K562 (cell line): ENCODE results near the gene SND1. TPM values are rescaled to one million over a fixed set of nuclear protein-coding genes. Genes with fewer than 3 reads are reported as not detected.

Experiments used
- ATAC-seq: fragments of 200-7000 bp; cut with Tn5 transposase; 3 replicates; pipeline ENCODE4 v1.9.1; 2020; ENCODE audit warnings: moderate library complexity
- BruUV-seq: library from RNA; stranded (reverse); fragments of 400-500 nt; replicated peaks from 2 replicates; lab custom pipeline; 2021; lab: Mats Ljungman, UMichigan
- CTCF ChIA-PET: fragments of 300-600 bp; formaldehyde crosslinking; extraction: SDS; loops from one replicate; lab custom pipeline; 2021; ENCODE audit warnings: low intra/inter-chr PET ratio; lab: Yijun Ruan, JAX
- POLR2A ChIA-PET: fragments of 300-600, 350-650 bp; sonication (Branson Sonifier 250); formaldehyde crosslinking; extraction: SDS; loops from one replicate; lab custom pipeline; 2021; ENCODE audit warnings: antibody characterized with exemption, inconsistent platforms; lab: Yijun Ruan, JAX
- DNase-seq, 4 experiments: peaks; one replicate each; pipeline versions ENCODE4 v3.0.0 to v3.0.0-alpha.2; 2011 to 2018; ENCODE audit warnings: low spot score in 3 of 4, mixed read lengths in 3 of 4; ENCODE audit errors: extremely low read depth in 1 of 4
- FAIRE-seq: peaks from 2 replicates; lab custom pipeline; 2011; peaks lifted over from hg19 to GRCh38; lab: Jason Lieb, UNC
- H2AFZ ChIP-seq: 2 replicates; pipeline ENCODE4 v1.6.0; 2011; ENCODE audit warnings: low read depth, low read length, control low read depth, inconsistent platforms
- H3K27ac ChIP-seq: fragments of 200-600 bp; 3 replicates; pipeline ENCODE4 v1.8.0; 2011; ENCODE audit warnings: low read depth, mild to moderate bottlenecking, control low read depth, inconsistent platforms, low read length, moderate library complexity, mixed read lengths; ENCODE audit errors: extremely low read depth
- H3K27me3 ChIP-seq, 2 experiments: fragments of 300-600 bp in 1 of 2; 2 replicates in 1 of 2; 3 replicates in 1 of 2; pipeline versions ENCODE4 v1.6.0 to v1.8.0; 2011; ENCODE audit warnings: inconsistent platforms in 2 of 2, low read length in 2 of 2, mild to moderate bottlenecking in 1 of 2, mixed read lengths in 1 of 2, moderate library complexity in 1 of 2; ENCODE audit not compliant: control insufficient read depth in 2 of 2, insufficient read depth in 2 of 2
- H3K36me3 ChIP-seq: fragments of 300-600 bp; 3 replicates; pipeline ENCODE4 v1.8.0; 2011; ENCODE audit warnings: mild to moderate bottlenecking, low read length, inconsistent platforms; ENCODE audit not compliant: control insufficient read depth, insufficient read depth
- H3K4me1 ChIP-seq, 2 experiments: fragments of 200-600 bp in 1 of 2; replicated peaks in 1 of 2; 2 replicates in 1 of 2; 3 replicates in 1 of 2; pipeline versions ENCODE4 v1.5.1 to v1.8.0; 2011; ENCODE audit warnings: inconsistent platforms in 2 of 2, low read length in 2 of 2, mild to moderate bottlenecking in 1 of 2, mixed read lengths in 1 of 2, moderate library complexity in 1 of 2; ENCODE audit not compliant: control insufficient read depth in 2 of 2, insufficient read depth in 2 of 2
- H3K4me2 ChIP-seq: 2 replicates; pipeline ENCODE4 v1.6.1; 2011; ENCODE audit warnings: low read length, control low read depth, inconsistent platforms, mixed read lengths; ENCODE audit not compliant: insufficient read depth
- H3K4me3 ChIP-seq: fragments of 200-600 bp; sonication (generic), shearing (Covaris generic); 2 replicates; pipeline ENCODE4 v1.5.1; 2016; ENCODE audit warnings: control low read depth, inconsistent platforms
- H3K79me2 ChIP-seq: fragments of 200-600 bp; 3 replicates; pipeline ENCODE4 v1.8.0; 2011; ENCODE audit warnings: low read length, inconsistent platforms; ENCODE audit not compliant: control insufficient read depth, insufficient read depth
- H3K9ac ChIP-seq, 2 experiments: 2 replicates each; pipeline versions ENCODE4 v1.6.0 to v1.6.1; 2011; ENCODE audit warnings: low read depth in 2 of 2, low read length in 2 of 2, control low read depth in 1 of 2, inconsistent platforms in 1 of 2, mild to moderate bottlenecking in 1 of 2, mixed read lengths in 1 of 2; ENCODE audit not compliant: insufficient read depth in 1 of 2
- H3K9me1 ChIP-seq: one replicate; pipeline ENCODE4 v1.6.0; 2011; ENCODE audit warnings: inconsistent platforms, mild to moderate bottlenecking, low read length, moderate library complexity; ENCODE audit not compliant: control insufficient read depth, insufficient read depth
- H3K9me3 ChIP-seq: replicated peaks from 2 replicates; pipeline ENCODE4 v1.5.1; 2011; ENCODE audit warnings: low read depth, low read length, inconsistent platforms; ENCODE audit not compliant: control insufficient read depth, insufficient read depth
- H4K20me1 ChIP-seq: replicated peaks from 2 replicates; pipeline ENCODE4 v1.6.1; 2011; ENCODE audit warnings: low read length, inconsistent platforms, mixed read lengths; ENCODE audit not compliant: control insufficient read depth, insufficient read depth
- BRD9 ChIP-seq: fragments of 450-650 bp; IDR thresholded peaks from 2 replicates; pipeline ENCODE4 v1.6.1; 2018; ENCODE audit warnings: low read depth; ENCODE audit not compliant: partially characterized antibody
- CHCHD3 ChIP-seq: fragments of 250-450 bp; sonication (Bioruptor Pico); IDR thresholded peaks from 2 replicates; pipeline ENCODE4 v2.1.2; 2022; ENCODE audit warnings: mild to moderate bottlenecking
- FOXM1 ChIP-seq, 2 experiments: fragments of 450-650 bp in 1 of 2; sonication (generic) in 1 of 2; formaldehyde crosslinking in 1 of 2; IDR thresholded peaks; 2 replicates each; pipeline versions ENCODE4 v1.6.1 to v1.9.0; 2017 to 2022; ENCODE audit warnings: low read depth in 2 of 2, mild to moderate bottlenecking in 2 of 2, missing genetic modification reagents in 1 of 2, moderate library complexity in 1 of 2
- GTF2F1 ChIP-seq: IDR thresholded peaks from 2 replicates; pipeline ENCODE4 v1.6.1; 2011; ENCODE audit warnings: low read depth, low read length, improper control_type of control experiment
- HDAC6 ChIP-seq: IDR thresholded peaks from 2 replicates; pipeline ENCODE4 v1.6.1; 2012; ENCODE audit warnings: low read depth, mild to moderate bottlenecking, control low read depth, inconsistent platforms, low read length, moderate library complexity
- HMG20A ChIP-seq: fragments of 450-650 bp; formaldehyde crosslinking; conservative IDR thresholded peaks from 2 replicates; pipeline ENCODE4 v1.4.0; 2020; ENCODE audit warnings: mild to moderate bottlenecking, mixed read lengths
- L3MBTL2 ChIP-seq: fragments of 450-650 bp; IDR thresholded peaks from 2 replicates; pipeline ENCODE4 v1.6.1; 2016; ENCODE audit warnings: mild to moderate bottlenecking, moderate library complexity
- POLR2AphosphoS5 ChIP-seq: IDR thresholded peaks from 2 replicates; pipeline ENCODE4 v1.6.1; 2011; ENCODE audit warnings: mild to moderate bottlenecking, low read depth, low read length, moderate library complexity; ENCODE audit not compliant: control insufficient read depth, insufficient read depth
- RUNX1 ChIP-seq: sonication (generic); IDR thresholded peaks from 2 replicates; pipeline ENCODE4 v1.6.1; 2016; ENCODE audit warnings: antibody characterized with exemption, low read depth
- SETDB1 ChIP-seq: IDR thresholded peaks from one replicate; pipeline ENCODE4 v1.6.1; 2012; ENCODE audit warnings: low read length, control low read depth, inconsistent platforms
- TEAD1 ChIP-seq, 2 experiments: fragments of 450-650 bp in 1 of 2; sonication (generic) in 1 of 2; formaldehyde crosslinking; IDR thresholded peaks; 2 replicates each; pipeline versions ENCODE4 v1.4.0 to v1.8.0; 2020 to 2022; ENCODE audit warnings: mild to moderate bottlenecking in 2 of 2, missing genetic modification reagents in 1 of 2
- XRCC5 ChIP-seq: fragments of 200-400 bp; formaldehyde crosslinking; IDR thresholded peaks from 2 replicates; pipeline ENCODE4 v1.6.1; 2017; ENCODE audit warnings: low read depth, mild to moderate bottlenecking, low read length
- ZNF140 ChIP-seq: fragments of 250-450 bp; sonication (Bioruptor Pico); IDR thresholded peaks from 2 replicates; pipeline ENCODE4 v1.8.0; 2021; ENCODE audit warnings: moderate library complexity, mild to moderate bottlenecking, inconsistent platforms
- WGBS: fragments of 100-300 bp; shearing (Covaris generic); methylation state at CpG from one replicate; pipeline ENCODE4 v1.1.6; 2016; ENCODE audit warnings: low coverage, mixed read lengths; ENCODE audit not compliant: insufficient coverage; ENCODE audit errors: missing lambda C conversion rate; 5-methylcytosine and 5-hydroxymethylcytosine counted together
- in situ Hi-C: fragments of 300-500 bp; cut with MboI; formaldehyde crosslinking; loops from 4 replicates; pipeline ENCODE4 v1.15.0; 2018; ENCODE audit warnings: inconsistent platforms, mixed read lengths
- intact Hi-C: fragments of 100-400 bp; cut with micrococcal nuclease; formaldehyde crosslinking; loops from 2 replicates; pipeline ENCODE4 v1.14.2; 2022
- polyA plus RNA-seq, 8 experiments: library from polyadenylated mRNA; depleted of rRNA in 4 of 8; stranded (reverse) in 5 of 8; unstranded in 3 of 8; fragments of >200 nt; fragmentation: Nextera tagmentation in 2 of 8; fragmentation: Illumina TruSeq in 1 of 8; extraction: Ambion mirVana in 2 of 8; extraction: Trizol in 1 of 8; gene quantifications; 2 replicates each; pipeline versions ENCODE4 v1.2.1 to v1.2.3, GENCODE V29; 2011 to 2014; ENCODE audit warnings: inconsistent platforms in 1 of 8, missing spikeins in 1 of 8
- total RNA-seq, 7 experiments: library from RNA; depleted of rRNA in 6 of 7; stranded (reverse); fragments of >200 nt in 6 of 7; fragmentation: Illumina TruSeq in 2 of 7; extraction: Trizol in 2 of 7; gene quantifications; 2 replicates each; pipeline versions ENCODE4 v1.2.1 to v1.2.3, GENCODE V29; 2011 to 2021; ENCODE audit warnings: low replicate concordance in 1 of 7
- TF ChIP-seq, protein P1 (sequence below): sonication (generic); formaldehyde crosslinking; IDR thresholded peaks from 2 replicates; pipeline ENCODE4 v1.8.0; 2023; ENCODE audit warnings: mild to moderate bottlenecking, missing genetic modification reagents
- TF ChIP-seq, protein P2 (sequence below): IDR thresholded peaks from 2 replicates; pipeline ENCODE4 v1.6.1; 2011; ENCODE audit warnings: borderline replicate concordance, low read depth, mild to moderate bottlenecking, moderate library complexity, low read length; ENCODE audit not compliant: insufficient read depth, poor library complexity, severe bottlenecking
- TF ChIP-seq, protein P3 (sequence below): fragments of 450-650 bp; formaldehyde crosslinking; IDR thresholded peaks from 2 replicates; pipeline ENCODE4 v1.4.0; 2022; ENCODE audit warnings: missing genetic modification characterization
- TF ChIP-seq, protein P4 (sequence below): fragments of 450-650 bp; IDR thresholded peaks from 2 replicates; pipeline ENCODE4 v1.6.1; 2016; ENCODE audit warnings: antibody characterized with exemption

The SND1 gene
- total and polyA plus RNA-seq, 9 of the 15 experiments (the other 6 are each of a cell fraction or from before 2014, with no cell fraction given): 46.5 to 307 (median 191) TPM

DNA sequence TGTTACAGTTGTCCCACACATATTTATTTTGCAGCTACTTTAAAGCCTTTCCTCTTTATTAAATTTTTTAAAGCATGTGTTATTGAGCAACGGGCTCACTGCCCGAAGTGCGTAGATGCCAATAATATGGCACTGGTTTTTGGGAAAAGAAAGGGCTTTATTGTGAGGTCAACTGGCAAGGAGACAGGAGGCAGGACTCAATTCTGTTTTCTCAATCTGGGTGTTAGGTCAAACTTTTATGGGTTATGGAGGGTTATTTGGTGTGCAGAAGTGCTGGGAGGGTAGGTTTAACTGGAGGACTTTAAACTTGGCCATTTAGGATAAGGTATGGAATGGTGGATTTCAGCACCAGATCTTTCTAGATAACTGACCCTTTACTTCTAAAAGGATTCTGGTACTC, 195.6 kb downstream of the SND1 start:
- intact Hi-C loops: no loop called here
- no peak overlapping the region for H2AFZ ChIP-seq
- no peak overlapping the region for H3K9ac ChIP-seq
- CTCF ChIA-PET: no interaction called here
- FAIRE-seq: no peak
- no peaks in the 10 kb centered on the region for H3K27me3 ChIP-seq
- H3K9me3 ChIP-seq: no peaks in the 10 kb centered on the region
- WGBS: 98% methylated on average over 3 of the region's 3 CpGs
- no peak for ATAC-seq
- in situ Hi-C loops: no loop called here
- H3K4me2 ChIP-seq: no peak overlapping the region
- H3K36me3 ChIP-seq: peaks cover 79% of the 10 kb centered on the region
- H3K27ac ChIP-seq: no peak overlapping the region
- H4K20me1 ChIP-seq: peaks cover 4% of the 10 kb centered on the region; the same call in 1 of the 2 replicates
- no peak overlapping the region for H3K4me3 ChIP-seq
- DNase-seq: no peak
- no peaks in the 10 kb centered on the region for H3K9me1 ChIP-seq
- H3K4me1 ChIP-seq: peaks cover 6 to 13% of the 10 kb centered on the region in 2 experiments; a peak in 4 of 5 replicates
- H3K79me2 ChIP-seq: peaks cover 3% of the 10 kb centered on the region; the same call in 1 of the 3 replicates
- POLR2A ChIA-PET: interaction anchor here (1.0 to 1.5 kb wide), 2 partner anchors 11 to 139 kb away, joined by 3 read pairs; no protein-coding TSS in a partner anchor
- BruUV-seq: no TSS peak
- TF ChIP-seq FOXM1 (IDR thresholded peaks at IDR 0.05; ENCODE audit: low read depth) (no peak), FOXM1 (CRISPR knock-in tag; IDR thresholded peaks at IDR 0.05; ENCODE audit: low read depth) (no peak), HMG20A (CRISPR knock-in tag) (no peak), XRCC5 (no peak), CHCHD3 (no peak), ZNF140 (CRISPR knock-in tag) (no peak), SETDB1 (no peak), HDAC6 (no peak), L3MBTL2 (no peak), RUNX1 (no peak), GTF2F1 (no peak), BRD9 (no peak), TEAD1 (CRISPR knock-in tag; IDR thresholded peaks at IDR 0.05) (no peak), POLR2AphosphoS5 (no peak)
- TF ChIP-seq, protein P1, sequence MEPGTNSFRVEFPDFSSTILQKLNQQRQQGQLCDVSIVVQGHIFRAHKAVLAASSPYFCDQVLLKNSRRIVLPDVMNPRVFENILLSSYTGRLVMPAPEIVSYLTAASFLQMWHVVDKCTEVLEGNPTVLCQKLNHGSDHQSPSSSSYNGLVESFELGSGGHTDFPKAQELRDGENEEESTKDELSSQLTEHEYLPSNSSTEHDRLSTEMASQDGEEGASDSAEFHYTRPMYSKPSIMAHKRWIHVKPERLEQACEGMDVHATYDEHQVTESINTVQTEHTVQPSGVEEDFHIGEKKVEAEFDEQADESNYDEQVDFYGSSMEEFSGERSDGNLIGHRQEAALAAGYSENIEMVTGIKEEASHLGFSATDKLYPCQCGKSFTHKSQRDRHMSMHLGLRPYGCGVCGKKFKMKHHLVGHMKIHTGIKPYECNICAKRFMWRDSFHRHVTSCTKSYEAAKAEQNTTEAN (CRISPR knock-in tag): no peak
- TF ChIP-seq, protein P2, sequence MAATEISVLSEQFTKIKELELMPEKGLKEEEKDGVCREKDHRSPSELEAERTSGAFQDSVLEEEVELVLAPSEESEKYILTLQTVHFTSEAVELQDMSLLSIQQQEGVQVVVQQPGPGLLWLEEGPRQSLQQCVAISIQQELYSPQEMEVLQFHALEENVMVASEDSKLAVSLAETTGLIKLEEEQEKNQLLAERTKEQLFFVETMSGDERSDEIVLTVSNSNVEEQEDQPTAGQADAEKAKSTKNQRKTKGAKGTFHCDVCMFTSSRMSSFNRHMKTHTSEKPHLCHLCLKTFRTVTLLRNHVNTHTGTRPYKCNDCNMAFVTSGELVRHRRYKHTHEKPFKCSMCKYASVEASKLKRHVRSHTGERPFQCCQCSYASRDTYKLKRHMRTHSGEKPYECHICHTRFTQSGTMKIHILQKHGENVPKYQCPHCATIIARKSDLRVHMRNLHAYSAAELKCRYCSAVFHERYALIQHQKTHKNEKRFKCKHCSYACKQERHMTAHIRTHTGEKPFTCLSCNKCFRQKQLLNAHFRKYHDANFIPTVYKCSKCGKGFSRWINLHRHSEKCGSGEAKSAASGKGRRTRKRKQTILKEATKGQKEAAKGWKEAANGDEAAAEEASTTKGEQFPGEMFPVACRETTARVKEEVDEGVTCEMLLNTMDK: no peak
- TF ChIP-seq, protein P3, sequence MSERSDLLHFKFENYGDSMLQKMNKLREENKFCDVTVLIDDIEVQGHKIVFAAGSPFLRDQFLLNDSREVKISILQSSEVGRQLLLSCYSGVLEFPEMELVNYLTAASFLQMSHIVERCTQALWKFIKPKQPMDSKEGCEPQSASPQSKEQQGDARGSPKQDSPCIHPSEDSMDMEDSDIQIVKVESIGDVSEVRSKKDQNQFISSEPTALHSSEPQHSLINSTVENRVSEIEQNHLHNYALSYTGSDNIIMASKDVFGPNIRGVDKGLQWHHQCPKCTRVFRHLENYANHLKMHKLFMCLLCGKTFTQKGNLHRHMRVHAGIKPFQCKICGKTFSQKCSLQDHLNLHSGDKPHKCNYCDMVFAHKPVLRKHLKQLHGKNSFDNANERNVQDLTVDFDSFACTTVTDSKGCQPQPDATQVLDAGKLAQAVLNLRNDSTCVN: no peak
- TF ChIP-seq, protein P4, sequence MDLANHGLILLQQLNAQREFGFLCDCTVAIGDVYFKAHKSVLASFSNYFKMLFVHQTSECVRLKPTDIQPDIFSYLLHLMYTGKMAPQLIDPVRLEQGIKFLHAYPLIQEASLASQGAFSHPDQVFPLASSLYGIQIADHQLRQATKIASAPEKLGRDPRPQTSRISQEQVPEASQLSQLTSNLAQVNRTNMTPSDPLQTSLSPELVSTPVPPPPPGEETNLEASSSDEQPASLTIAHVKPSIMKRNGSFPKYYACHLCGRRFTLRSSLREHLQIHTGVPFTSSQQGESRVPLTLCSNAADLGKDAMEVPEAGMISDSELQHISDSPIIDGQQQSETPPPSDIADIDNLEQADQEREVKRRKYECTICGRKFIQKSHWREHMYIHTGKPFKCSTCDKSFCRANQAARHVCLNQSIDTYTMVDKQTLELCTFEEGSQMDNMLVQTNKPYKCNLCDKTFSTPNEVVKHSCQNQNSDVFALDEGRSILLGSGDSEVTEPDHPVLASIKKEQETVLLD: no peak
